ENCODE data around the gene IHH. TPM values are rescaled to one million over a fixed set of nuclear protein-coding genes. Genes with fewer than 3 reads are reported as not detected.

IHH gene
- total RNA-seq, 1 donor from 2014 or later = not detected

GRCh38 chr2:219022041-219022440, 38.7 kb downstream of the IHH start:
- Histone ChIP-seq H3K9ac (ENCODE audit: low read length) (no peak overlapping the region), H3K27me3 (ENCODE audit: insufficient read depth, low read length) (peaks cover 17% of the 10 kb centered on the region), H3K27ac (ENCODE audit: low read depth, low read length) (no peak overlapping the region), H3K79me2 (ENCODE audit: insufficient read depth, low read length) (no peaks in the 10 kb centered on the region), H3K36me3 (ENCODE audit: insufficient read depth, low read length) (no peaks in the 10 kb centered on the region), H4K20me1 (ENCODE audit: insufficient read depth, low read length) (no peaks in the 10 kb centered on the region), H3K4me2 (ENCODE audit: low read length) (no peak overlapping the region), H3K4me1 (ENCODE audit: insufficient read depth, low read length) (no peaks in the 10 kb centered on the region), H2AFZ (ENCODE audit: low read depth, low read length) (no peak overlapping the region), H3K4me3 (ENCODE audit: insufficient read depth, low read depth, low read length) (no peak overlapping the region), H3K9me3 (ENCODE audit: insufficient read depth, low read depth, low read length) (no peaks in the 10 kb centered on the region)
- DNase-seq (ENCODE audit: low read depth) = no peak
- no peak for FAIRE-seq
- Mint-ChIP-seq H3K9me3 (ENCODE audit: unreplicated experiment) (no peaks in the 10 kb centered on the region), H3K27ac (ENCODE audit: unreplicated experiment) (no peak overlapping the region), H3K27me3 (ENCODE audit: low read depth, unreplicated experiment) (peaks cover 77% of the 10 kb centered on the region), H3K4me3 (ENCODE audit: unreplicated experiment) (no peak overlapping the region), H3K36me3 (ENCODE audit: low read depth, unreplicated experiment) (no peaks in the 10 kb centered on the region), H3K4me1 (ENCODE audit: low read depth, unreplicated experiment) (no peaks in the 10 kb centered on the region)
- TF ChIP-seq CTCF (IDR thresholded peaks at IDR 0.05; ENCODE audit: insufficient read depth, low read depth, low read length) = no peak
- no peak for TF ChIP-seq EZH2 (IDR thresholded peaks at IDR 0.05; ENCODE audit: insufficient read depth, low read length)

GRCh38 chr2:219021591-219021990, 39.1 kb downstream of the IHH start:
- Histone ChIP-seq H3K27ac (ENCODE audit: low read depth, low read length) (no peak overlapping the region), H3K4me3 (ENCODE audit: insufficient read depth, low read depth, low read length) (no peak overlapping the region), H3K79me2 (ENCODE audit: insufficient read depth, low read length) (no peaks in the 10 kb centered on the region), H3K9me3 (ENCODE audit: insufficient read depth, low read depth, low read length) (no peaks in the 10 kb centered on the region), H3K4me1 (ENCODE audit: insufficient read depth, low read length) (no peaks in the 10 kb centered on the region), H3K4me2 (ENCODE audit: low read length) (no peak overlapping the region), H3K9ac (ENCODE audit: low read length) (no peak overlapping the region), H3K27me3 (ENCODE audit: insufficient read depth, low read length) (peaks cover 18% of the 10 kb centered on the region), H2AFZ (ENCODE audit: low read depth, low read length) (no peak overlapping the region), H3K36me3 (ENCODE audit: insufficient read depth, low read length) (no peaks in the 10 kb centered on the region), H4K20me1 (ENCODE audit: insufficient read depth, low read length) (no peaks in the 10 kb centered on the region)
- no peak for FAIRE-seq
- H3K36me3 Mint-ChIP-seq (ENCODE audit: low read depth, unreplicated experiment) = no peaks in the 10 kb centered on the region
- peaks cover 1% of the 10 kb centered on the region for H3K9me3 Mint-ChIP-seq (ENCODE audit: unreplicated experiment)
- no peaks in the 10 kb centered on the region for H3K4me1 Mint-ChIP-seq (ENCODE audit: low read depth, unreplicated experiment)
- peaks cover 77% of the 10 kb centered on the region for H3K27me3 Mint-ChIP-seq (ENCODE audit: low read depth, unreplicated experiment)
- TF ChIP-seq EZH2 (IDR thresholded peaks at IDR 0.05; ENCODE audit: insufficient read depth, low read length) = no peak
- no peak for TF ChIP-seq CTCF (IDR thresholded peaks at IDR 0.05; ENCODE audit: insufficient read depth, low read depth, low read length)
- no peak for DNase-seq (ENCODE audit: low read depth)
- H3K4me3 Mint-ChIP-seq (ENCODE audit: unreplicated experiment) = no peak overlapping the region
- no peak overlapping the region for H3K27ac Mint-ChIP-seq (ENCODE audit: unreplicated experiment)

- no peak overlapping the region for H3K9ac ChIP-seq (ENCODE audit: low read length)
- H3K27ac Mint-ChIP-seq (ENCODE audit: unreplicated experiment) = no peak overlapping the region
- no peak overlapping the region for H2AFZ ChIP-seq (ENCODE audit: low read depth, low read length)
- TF ChIP-seq EZH2 (IDR thresholded peaks at IDR 0.05; ENCODE audit: insufficient read depth, low read length) = no peak
- no peak for TF ChIP-seq CTCF (IDR thresholded peaks at IDR 0.05; ENCODE audit: insufficient read depth, low read depth, low read length)
- H3K27ac ChIP-seq (ENCODE audit: low read depth, low read length) = no peak overlapping the region
- H3K36me3 Mint-ChIP-seq (ENCODE audit: low read depth, unreplicated experiment) = no peaks in the 10 kb centered on the region
- H3K4me3 Mint-ChIP-seq (ENCODE audit: unreplicated experiment) = no peak overlapping the region
- no peaks in the 10 kb centered on the region for H3K4me1 Mint-ChIP-seq (ENCODE audit: low read depth, unreplicated experiment)
- no peaks in the 10 kb centered on the region for H3K36me3 ChIP-seq (ENCODE audit: insufficient read depth, low read length)
- peaks cover 18% of the 10 kb centered on the region for H3K27me3 ChIP-seq (ENCODE audit: insufficient read depth, low read length)
- FAIRE-seq (no peak), DNase-seq (ENCODE audit: low read depth) (no peak)
- no peaks in the 10 kb centered on the region for H3K79me2 ChIP-seq (ENCODE audit: insufficient read depth, low read length)
- H4K20me1 ChIP-seq (ENCODE audit: insufficient read depth, low read length) = no peaks in the 10 kb centered on the region
- H3K4me3 ChIP-seq (ENCODE audit: insufficient read depth, low read depth, low read length) = no peak overlapping the region
- H3K9me3 Mint-ChIP-seq (ENCODE audit: unreplicated experiment) = peaks cover 4% of the 10 kb centered on the region
- peaks cover 75% of the 10 kb centered on the region for H3K27me3 Mint-ChIP-seq (ENCODE audit: low read depth, unreplicated experiment)
- no peak overlapping the region for H3K4me2 ChIP-seq (ENCODE audit: low read length)
- H3K4me1 ChIP-seq (ENCODE audit: insufficient read depth, low read length) = no peaks in the 10 kb centered on the region
- H3K9me3 ChIP-seq (ENCODE audit: insufficient read depth, low read depth, low read length) = no peaks in the 10 kb centered on the region
Observed at GRCh38 chr2:219020604-219021365, 39.9 kb downstream of the IHH start.

All from astrocyte (in vitro differentiated cells and primary cell).